Neural cell (in vitro differentiated cells): Measurements from ENCODE around the gene DPP6. TPM values are rescaled to one million over a fixed set of nuclear protein-coding genes. Genes with fewer than 3 reads are reported as not detected.

Source experiments
- H2AFZ ChIP-seq: fragments of 200-600, 300-800 bp; sonication (generic), shearing (Covaris generic); 2 replicates; pipeline ENCODE4 v1.6.0; 2014; ENCODE audit warnings: low read depth, mild to moderate bottlenecking, antibody characterized with exemption, low read length, moderate library complexity
- H3F3A ChIP-seq: fragments of 200-600 bp; shearing (Covaris generic); 2 replicates; pipeline ENCODE4 v1.6.1; 2016; ENCODE audit warnings: mild to moderate bottlenecking, moderate library complexity, mixed read lengths, antibody characterized with exemption, low read length; ENCODE audit not compliant: insufficient read depth, poor library complexity, severe bottlenecking
- H3K27ac ChIP-seq: fragments of 200-600, 300-800 bp; sonication (generic), shearing (Covaris generic); 2 replicates; pipeline ENCODE4 v1.5.1; 2014; ENCODE audit warnings: mild to moderate bottlenecking, low read length, moderate library complexity
- H3K27me3 ChIP-seq: fragments of 300-800, 200-600 bp; sonication (generic), shearing (Covaris generic); 2 replicates; pipeline ENCODE4 v1.6.0; 2014; ENCODE audit warnings: mild to moderate bottlenecking, low read depth, low read length, moderate library complexity; ENCODE audit not compliant: insufficient read depth
- H3K36me3 ChIP-seq: fragments of 300-800, 200-600 bp; sonication (generic), shearing (Covaris generic); 2 replicates; pipeline ENCODE4 v1.5.1; 2014; ENCODE audit warnings: mild to moderate bottlenecking, antibody characterized with exemption, low read length, moderate library complexity; ENCODE audit not compliant: insufficient read depth
- H3K4me2 ChIP-seq: fragments of 300-800, 200-600 bp; sonication (generic), shearing (Covaris generic); 2 replicates; pipeline ENCODE4 v1.6.0; 2014; ENCODE audit warnings: mild to moderate bottlenecking, low read length
- H3K4me3 ChIP-seq: fragments of 300-800, 200-600 bp; sonication (generic), shearing (Covaris generic); 2 replicates; pipeline ENCODE4 v1.5.1; 2014; ENCODE audit warnings: mild to moderate bottlenecking, low read length, moderate library complexity
- H3K79me2 ChIP-seq: fragments of 200-600 bp; shearing (Covaris generic); replicated peaks from 2 replicates; pipeline ENCODE4 v1.6.0; 2014; ENCODE audit warnings: mild to moderate bottlenecking, low read length, moderate library complexity; ENCODE audit not compliant: insufficient read depth
- H3K9ac ChIP-seq: fragments of 300-800, 200-600 bp; sonication (generic), shearing (Covaris generic); 2 replicates; pipeline ENCODE4 v1.6.1; 2016; ENCODE audit warnings: mild to moderate bottlenecking, low read length, mixed read lengths
- H3K9me2 ChIP-seq: fragments of 200-600 bp; shearing (Covaris generic); 2 replicates; pipeline ENCODE4 v1.6.1; 2016; ENCODE audit warnings: mild to moderate bottlenecking, low read length, mixed read lengths; ENCODE audit not compliant: insufficient read depth
- H3K9me3 ChIP-seq: fragments of 200-600, 300-800 bp; sonication (generic), shearing (Covaris generic); 2 replicates; pipeline ENCODE4 v1.6.1; 2016; ENCODE audit warnings: mild to moderate bottlenecking, mixed run types, low read length, moderate library complexity, mixed read lengths
- H4K20me1 ChIP-seq: fragments of 200-600 bp; shearing (Covaris generic); 2 replicates; pipeline ENCODE4 v1.6.1; 2016; ENCODE audit warnings: mild to moderate bottlenecking, mixed run types; ENCODE audit not compliant: insufficient read depth
- EP300 ChIP-seq: fragments of 450-650 bp; conservative IDR thresholded peaks from 2 replicates; pipeline ENCODE4 v1.6.1; 2014; ENCODE audit warnings: antibody characterized with exemption, mild to moderate bottlenecking, moderate library complexity; ENCODE audit not compliant: poor library complexity, severe bottlenecking
- MXI1 ChIP-seq: fragments of 450-650 bp; conservative IDR thresholded peaks from 2 replicates; pipeline ENCODE4 v1.6.1; 2014; ENCODE audit warnings: antibody characterized with exemption, mild to moderate bottlenecking; ENCODE audit not compliant: poor library complexity, severe bottlenecking
- POLR2AphosphoS5 ChIP-seq: IDR thresholded peaks from 2 replicates; pipeline ENCODE4 v1.6.1; 2012
- RAD21 ChIP-seq: fragments of 450-650 bp; conservative IDR thresholded peaks from 2 replicates; pipeline ENCODE4 v1.6.1; 2014; ENCODE audit warnings: antibody characterized with exemption, mild to moderate bottlenecking, moderate library complexity
- SMC3 ChIP-seq: fragments of 450-650 bp; conservative IDR thresholded peaks from 2 replicates; pipeline ENCODE4 v1.6.1; 2014; ENCODE audit warnings: antibody characterized with exemption, mild to moderate bottlenecking, moderate library complexity; ENCODE audit not compliant: poor library complexity
- TAF1 ChIP-seq: IDR thresholded peaks from 2 replicates; pipeline ENCODE4 v1.6.1; 2012; ENCODE audit warnings: low read depth
- polyA plus RNA-seq: library from polyadenylated mRNA; depleted of rRNA; stranded (reverse); fragments of >200 nt; gene quantifications from 2 replicates; pipeline ENCODE4 v1.2.3, GENCODE V29; 2014
- TF ChIP-seq, protein P1 (sequence below): fragments of 450-650 bp; IDR thresholded peaks from 2 replicates; pipeline ENCODE4 v1.5.1; 2014; ENCODE audit warnings: antibody characterized with exemption, mild to moderate bottlenecking, moderate library complexity; ENCODE audit not compliant: poor library complexity, severe bottlenecking
- TF ChIP-seq, protein P2 (sequence below): IDR thresholded peaks from 2 replicates; pipeline ENCODE4 v1.6.1; 2012; ENCODE audit warnings: borderline replicate concordance

DPP6 gene
- polyA plus RNA-seq, 1 donor from 2014 or later, result 20.4 TPM

DNA sequence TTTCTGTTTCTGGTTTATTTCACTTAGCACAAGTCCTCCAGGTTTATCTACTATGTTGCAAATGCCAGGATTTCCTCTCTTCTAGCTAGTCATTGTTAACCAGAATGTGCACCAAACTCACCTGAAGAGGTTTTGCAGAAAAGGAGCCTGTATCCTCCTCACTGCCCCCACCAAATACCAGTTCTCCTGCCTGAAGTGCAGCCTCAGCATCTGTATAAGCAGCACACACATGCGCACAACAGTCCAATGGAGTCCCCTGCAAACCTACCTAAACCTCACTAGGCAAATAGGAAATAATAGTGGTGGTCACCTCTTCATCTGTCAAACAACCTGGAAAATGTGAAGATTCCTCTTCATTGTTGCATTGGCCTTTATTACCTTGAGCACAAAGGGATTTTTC, 712.9 kb downstream of the DPP6 start:
- Histone ChIP-seq H3K27ac (no peak overlapping the region), H3K36me3 (no peaks in the 10 kb centered on the region), H3K9me2 (no peaks in the 10 kb centered on the region), H3K4me3 (no peak overlapping the region), H3K9ac (no peak overlapping the region), H3K27me3 (no peaks in the 10 kb centered on the region), H4K20me1 (no peaks in the 10 kb centered on the region), H3K79me2 (no peaks in the 10 kb centered on the region), H3K4me2 (no peak overlapping the region), H3K9me3 (no peaks in the 10 kb centered on the region), H2AFZ (no peak overlapping the region), H3F3A (no peaks in the 10 kb centered on the region)
- no peak for TF ChIP-seq SMC3
- TF ChIP-seq RAD21, result no peak
- TF ChIP-seq TAF1, result no peak
- TF ChIP-seq EP300, result no peak
- no peak for TF ChIP-seq MXI1
- TF ChIP-seq, protein P1, sequence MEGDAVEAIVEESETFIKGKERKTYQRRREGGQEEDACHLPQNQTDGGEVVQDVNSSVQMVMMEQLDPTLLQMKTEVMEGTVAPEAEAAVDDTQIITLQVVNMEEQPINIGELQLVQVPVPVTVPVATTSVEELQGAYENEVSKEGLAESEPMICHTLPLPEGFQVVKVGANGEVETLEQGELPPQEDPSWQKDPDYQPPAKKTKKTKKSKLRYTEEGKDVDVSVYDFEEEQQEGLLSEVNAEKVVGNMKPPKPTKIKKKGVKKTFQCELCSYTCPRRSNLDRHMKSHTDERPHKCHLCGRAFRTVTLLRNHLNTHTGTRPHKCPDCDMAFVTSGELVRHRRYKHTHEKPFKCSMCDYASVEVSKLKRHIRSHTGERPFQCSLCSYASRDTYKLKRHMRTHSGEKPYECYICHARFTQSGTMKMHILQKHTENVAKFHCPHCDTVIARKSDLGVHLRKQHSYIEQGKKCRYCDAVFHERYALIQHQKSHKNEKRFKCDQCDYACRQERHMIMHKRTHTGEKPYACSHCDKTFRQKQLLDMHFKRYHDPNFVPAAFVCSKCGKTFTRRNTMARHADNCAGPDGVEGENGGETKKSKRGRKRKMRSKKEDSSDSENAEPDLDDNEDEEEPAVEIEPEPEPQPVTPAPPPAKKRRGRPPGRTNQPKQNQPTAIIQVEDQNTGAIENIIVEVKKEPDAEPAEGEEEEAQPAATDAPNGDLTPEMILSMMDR, result no peak

DNA sequence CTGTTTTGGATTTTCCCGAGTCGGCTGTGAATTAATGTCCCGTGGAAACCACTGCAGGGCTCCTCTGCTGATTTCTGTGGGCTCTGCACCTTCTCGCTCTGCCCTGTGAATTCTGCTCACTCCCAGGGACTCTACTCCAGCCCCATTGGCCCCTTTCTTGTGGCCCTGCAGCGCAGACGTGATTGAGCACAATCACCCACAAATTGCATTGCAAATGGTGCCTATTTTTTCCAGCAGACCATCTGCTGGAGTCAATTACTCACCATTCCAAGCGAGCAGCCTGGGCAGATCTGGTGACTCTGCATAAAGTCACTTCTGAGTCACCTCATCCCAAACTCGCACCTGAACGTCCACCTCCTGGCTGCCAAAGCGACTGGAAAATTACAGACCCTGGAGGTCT, 714.9 kb downstream of the DPP6 start:
- Histone ChIP-seq H3K79me2 (no peaks in the 10 kb centered on the region), H3K9me3 (no peaks in the 10 kb centered on the region), H4K20me1 (no peaks in the 10 kb centered on the region), H3K27me3 (no peaks in the 10 kb centered on the region), H3K4me2 (no peak overlapping the region), H3K9me2 (no peaks in the 10 kb centered on the region), H3K36me3 (no peaks in the 10 kb centered on the region), H3K4me3 (no peak overlapping the region), H3F3A (no peaks in the 10 kb centered on the region), H3K27ac (no peak overlapping the region), H3K9ac (no peak overlapping the region), H2AFZ (no peak overlapping the region)
- TF ChIP-seq TAF1 (no peak), RAD21 (no peak), POLR2AphosphoS5 (no peak), EP300 (no peak), MXI1 (no peak), SMC3 (no peak)
- TF ChIP-seq, protein P2, sequence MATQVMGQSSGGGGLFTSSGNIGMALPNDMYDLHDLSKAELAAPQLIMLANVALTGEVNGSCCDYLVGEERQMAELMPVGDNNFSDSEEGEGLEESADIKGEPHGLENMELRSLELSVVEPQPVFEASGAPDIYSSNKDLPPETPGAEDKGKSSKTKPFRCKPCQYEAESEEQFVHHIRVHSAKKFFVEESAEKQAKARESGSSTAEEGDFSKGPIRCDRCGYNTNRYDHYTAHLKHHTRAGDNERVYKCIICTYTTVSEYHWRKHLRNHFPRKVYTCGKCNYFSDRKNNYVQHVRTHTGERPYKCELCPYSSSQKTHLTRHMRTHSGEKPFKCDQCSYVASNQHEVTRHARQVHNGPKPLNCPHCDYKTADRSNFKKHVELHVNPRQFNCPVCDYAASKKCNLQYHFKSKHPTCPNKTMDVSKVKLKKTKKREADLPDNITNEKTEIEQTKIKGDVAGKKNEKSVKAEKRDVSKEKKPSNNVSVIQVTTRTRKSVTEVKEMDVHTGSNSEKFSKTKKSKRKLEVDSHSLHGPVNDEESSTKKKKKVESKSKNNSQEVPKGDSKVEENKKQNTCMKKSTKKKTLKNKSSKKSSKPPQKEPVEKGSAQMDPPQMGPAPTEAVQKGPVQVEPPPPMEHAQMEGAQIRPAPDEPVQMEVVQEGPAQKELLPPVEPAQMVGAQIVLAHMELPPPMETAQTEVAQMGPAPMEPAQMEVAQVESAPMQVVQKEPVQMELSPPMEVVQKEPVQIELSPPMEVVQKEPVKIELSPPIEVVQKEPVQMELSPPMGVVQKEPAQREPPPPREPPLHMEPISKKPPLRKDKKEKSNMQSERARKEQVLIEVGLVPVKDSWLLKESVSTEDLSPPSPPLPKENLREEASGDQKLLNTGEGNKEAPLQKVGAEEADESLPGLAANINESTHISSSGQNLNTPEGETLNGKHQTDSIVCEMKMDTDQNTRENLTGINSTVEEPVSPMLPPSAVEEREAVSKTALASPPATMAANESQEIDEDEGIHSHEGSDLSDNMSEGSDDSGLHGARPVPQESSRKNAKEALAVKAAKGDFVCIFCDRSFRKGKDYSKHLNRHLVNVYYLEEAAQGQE, result no peak
- TF ChIP-seq, protein P1, result no peak
